NB4 (cell line): ENCODE results near the gene HEXIM1.

Source experiments
- DNase-seq: peaks from one replicate; pipeline ENCODE4 v3.0.0; 2010; ENCODE audit warnings: low read depth
- H3K4me3 ChIP-seq: one replicate; pipeline ENCODE4 v1.5.1; 2011; ENCODE audit warnings: mild to moderate bottlenecking, low read depth, low read length, moderate library complexity
- CTCF ChIP-seq: IDR thresholded peaks from one replicate; pipeline ENCODE4 v1.5.1; 2012; ENCODE audit warnings: low read depth, low read length
- MAX ChIP-seq: IDR thresholded peaks from 2 replicates; pipeline ENCODE4 v1.6.1; 2011; ENCODE audit warnings: low read depth, low read length
- MYC ChIP-seq: IDR thresholded peaks from 2 replicates; pipeline ENCODE4 v1.6.1; 2011; ENCODE audit warnings: low read depth, low read length
- POLR2A ChIP-seq: IDR thresholded peaks from 2 replicates; pipeline ENCODE4 v1.6.1; 2011; ENCODE audit warnings: mild to moderate bottlenecking; ENCODE audit not compliant: insufficient read length; ENCODE audit errors: extremely low read depth

The HEXIM1 gene

GRCh38 chr17:45135978-45136791, 12.1 kb upstream of the HEXIM1 start:
- no peak for DNase-seq
- peak overlapping the region; percentile 50 for H3K4me3 ChIP-seq
- no peak for TF ChIP-seq MYC
- TF ChIP-seq POLR2A: no peak
- TF ChIP-seq CTCF: no peak
- TF ChIP-seq MAX: no peak

GRCh38 chr17:45136846-45137560, 11.3 kb upstream of the HEXIM1 start:
- TF ChIP-seq POLR2A: no peak
- TF ChIP-seq MAX: no peak
- DNase-seq: no peak
- no peak overlapping the region for H3K4me3 ChIP-seq

- H3K4me3 ChIP-seq: no peak overlapping the region
- TF ChIP-seq POLR2A (no peak), MYC (no peak), MAX (no peak), CTCF (no peak)
- no peak for DNase-seq
Measured at GRCh38 chr17:45137561-45138305, 10.5 kb upstream of the HEXIM1 start.

- DNase-seq: no peak
- TF ChIP-seq CTCF (no peak), POLR2A (no peak), MYC (no peak), MAX (no peak)
- no peak overlapping the region for H3K4me3 ChIP-seq
Measured at GRCh38 chr17:45138911-45139532, 9.3 kb upstream of the HEXIM1 start.

- no peak overlapping the region for H3K4me3 ChIP-seq
- TF ChIP-seq MYC (no peak), CTCF (no peak), MAX (no peak), POLR2A (no peak)
- no peak for DNase-seq
Measured at GRCh38 chr17:45139533-45139920, 8.7 kb upstream of the HEXIM1 start.
